Measurements from ENCODE around the gene SELENOW. TPM values are rescaled to one million over a fixed set of nuclear protein-coding genes. Genes with fewer than 3 reads are reported as not detected.
A peak's percentile ranks its signal among the peaks of the same experiment; 100 is the strongest.
"Not testable (repeated sequence)": the region's sequence is repeated elsewhere in the genome, so short reads cannot be mapped to it uniquely, and the experiment has no call there.

SELENOW gene
- total RNA-seq, 4 donors from 2014 or later = 173 to 1,323 (median 512) TPM

DNA sequence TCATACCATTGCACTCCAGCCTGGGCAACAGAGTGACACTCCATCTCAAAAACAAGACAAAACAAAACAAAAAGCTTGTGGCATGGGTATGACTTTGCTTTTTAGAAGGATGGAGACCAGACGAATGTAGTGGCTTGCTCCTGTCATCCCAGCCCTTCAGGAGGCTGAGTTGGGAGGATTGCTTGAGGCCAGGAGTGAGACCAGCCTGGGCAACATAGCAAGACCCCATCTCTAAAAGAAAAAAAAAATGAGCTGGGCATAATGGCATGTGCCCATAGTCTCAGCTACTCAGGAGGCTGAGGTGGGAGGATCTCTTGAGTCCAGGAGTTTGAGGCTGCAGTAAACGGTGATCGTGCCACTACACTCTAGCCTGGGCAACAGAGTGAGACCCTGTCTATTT is 16.4 kb upstream of the SELENOW start:
- DNase-seq = no peak
- no peaks in the 10 kb centered on the region for H3K9me3 ChIP-seq
- no peak overlapping the region for H3K4me3 ChIP-seq
- peak overlapping the region in 1 of 2 donors; percentile 37 for H3K27ac ChIP-seq
- no peaks in the 10 kb centered on the region for H3K27me3 ChIP-seq
- TF ChIP-seq, protein P1, sequence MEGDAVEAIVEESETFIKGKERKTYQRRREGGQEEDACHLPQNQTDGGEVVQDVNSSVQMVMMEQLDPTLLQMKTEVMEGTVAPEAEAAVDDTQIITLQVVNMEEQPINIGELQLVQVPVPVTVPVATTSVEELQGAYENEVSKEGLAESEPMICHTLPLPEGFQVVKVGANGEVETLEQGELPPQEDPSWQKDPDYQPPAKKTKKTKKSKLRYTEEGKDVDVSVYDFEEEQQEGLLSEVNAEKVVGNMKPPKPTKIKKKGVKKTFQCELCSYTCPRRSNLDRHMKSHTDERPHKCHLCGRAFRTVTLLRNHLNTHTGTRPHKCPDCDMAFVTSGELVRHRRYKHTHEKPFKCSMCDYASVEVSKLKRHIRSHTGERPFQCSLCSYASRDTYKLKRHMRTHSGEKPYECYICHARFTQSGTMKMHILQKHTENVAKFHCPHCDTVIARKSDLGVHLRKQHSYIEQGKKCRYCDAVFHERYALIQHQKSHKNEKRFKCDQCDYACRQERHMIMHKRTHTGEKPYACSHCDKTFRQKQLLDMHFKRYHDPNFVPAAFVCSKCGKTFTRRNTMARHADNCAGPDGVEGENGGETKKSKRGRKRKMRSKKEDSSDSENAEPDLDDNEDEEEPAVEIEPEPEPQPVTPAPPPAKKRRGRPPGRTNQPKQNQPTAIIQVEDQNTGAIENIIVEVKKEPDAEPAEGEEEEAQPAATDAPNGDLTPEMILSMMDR (IDR thresholded peaks at IDR 0.05) = no peak
- no peak for TF ChIP-seq POLR2A (IDR thresholded peaks at IDR 0.05)
- intact Hi-C loops (cut with DNase I; ENCODE audit: low total_unique reads) = no loop called here
- H3K36me3 ChIP-seq = no peaks in the 10 kb centered on the region
- H3K4me1 ChIP-seq = no peaks in the 10 kb centered on the region

DNA sequence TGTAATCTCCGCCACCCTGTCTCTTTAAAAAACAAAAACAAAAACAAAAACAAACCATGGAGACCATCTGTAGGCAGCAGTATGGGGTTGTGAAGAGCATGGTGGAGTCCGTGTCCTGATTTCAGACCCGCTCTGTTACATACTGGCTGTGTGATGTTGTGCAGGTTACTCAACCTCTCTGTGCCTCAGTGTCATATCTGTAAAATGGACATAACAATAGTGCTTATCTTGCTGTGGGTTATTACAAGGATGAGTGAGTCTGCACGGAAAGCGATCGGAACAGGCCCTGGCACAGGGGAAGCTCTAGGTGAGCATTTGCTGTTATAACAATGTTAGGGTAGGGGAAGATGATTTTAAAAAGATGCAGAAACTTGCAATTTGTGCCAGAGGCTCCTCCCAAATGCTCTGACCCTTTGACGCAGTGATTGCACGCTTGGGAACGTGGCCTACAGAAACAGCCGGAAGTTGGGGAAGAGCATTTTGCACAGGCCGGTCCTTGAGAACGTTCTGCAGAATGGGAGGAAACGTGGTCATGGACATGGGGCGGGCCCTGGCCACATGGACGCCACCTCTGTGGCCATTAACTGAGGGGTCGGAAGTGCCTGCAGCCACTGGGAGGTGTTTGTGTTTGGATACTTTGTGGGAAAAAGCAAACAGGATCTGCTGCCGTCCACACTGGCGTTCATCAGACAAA is 15.7 kb upstream of the SELENOW start:
- no peaks in the 10 kb centered on the region for H3K27me3 ChIP-seq
- H3K9me3 ChIP-seq = no peaks in the 10 kb centered on the region
- no peaks in the 10 kb centered on the region for H3K4me1 ChIP-seq
- no peak overlapping the region for H3K4me3 ChIP-seq
- peak overlapping the region in 1 of 2 donors; percentile 37 for H3K27ac ChIP-seq
- intact Hi-C loops (cut with DNase I; ENCODE audit: low total_unique reads) = no loop called here
- peak; percentile 54 to 59 for DNase-seq
- TF ChIP-seq, protein P1 (IDR thresholded peaks at IDR 0.05) = no peak
- TF ChIP-seq POLR2A (IDR thresholded peaks at IDR 0.05) = no peak
- H3K36me3 ChIP-seq = no peaks in the 10 kb centered on the region

DNA sequence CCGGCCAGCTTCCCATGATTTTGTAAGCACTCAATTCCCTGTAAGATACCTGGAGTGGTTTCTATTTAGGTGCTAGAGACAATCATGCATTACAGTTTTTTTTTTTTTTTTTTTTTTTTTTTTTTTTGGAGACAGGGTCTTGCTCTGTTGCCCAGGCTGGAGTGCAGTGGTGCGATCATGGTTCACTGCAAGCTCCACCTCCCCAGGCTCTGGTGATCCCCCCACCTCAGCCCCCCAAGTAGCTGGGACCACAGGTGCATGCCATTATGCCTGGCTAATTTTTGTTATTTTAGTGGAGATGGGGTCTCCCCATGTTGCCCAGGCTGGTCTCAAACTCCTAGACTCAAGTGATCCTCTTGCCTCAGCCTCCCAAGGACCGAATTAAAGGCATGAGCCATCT is 13.8 kb upstream of the SELENOW start:
- H3K4me3 ChIP-seq; DNase-seq; H3K4me1 ChIP-seq; H3K27me3 ChIP-seq; H3K9me3 ChIP-seq; intact Hi-C loops (cut with DNase I; ENCODE audit: low total_unique reads); H3K27ac ChIP-seq; H3K36me3 ChIP-seq: not testable (repeated sequence)

DNA sequence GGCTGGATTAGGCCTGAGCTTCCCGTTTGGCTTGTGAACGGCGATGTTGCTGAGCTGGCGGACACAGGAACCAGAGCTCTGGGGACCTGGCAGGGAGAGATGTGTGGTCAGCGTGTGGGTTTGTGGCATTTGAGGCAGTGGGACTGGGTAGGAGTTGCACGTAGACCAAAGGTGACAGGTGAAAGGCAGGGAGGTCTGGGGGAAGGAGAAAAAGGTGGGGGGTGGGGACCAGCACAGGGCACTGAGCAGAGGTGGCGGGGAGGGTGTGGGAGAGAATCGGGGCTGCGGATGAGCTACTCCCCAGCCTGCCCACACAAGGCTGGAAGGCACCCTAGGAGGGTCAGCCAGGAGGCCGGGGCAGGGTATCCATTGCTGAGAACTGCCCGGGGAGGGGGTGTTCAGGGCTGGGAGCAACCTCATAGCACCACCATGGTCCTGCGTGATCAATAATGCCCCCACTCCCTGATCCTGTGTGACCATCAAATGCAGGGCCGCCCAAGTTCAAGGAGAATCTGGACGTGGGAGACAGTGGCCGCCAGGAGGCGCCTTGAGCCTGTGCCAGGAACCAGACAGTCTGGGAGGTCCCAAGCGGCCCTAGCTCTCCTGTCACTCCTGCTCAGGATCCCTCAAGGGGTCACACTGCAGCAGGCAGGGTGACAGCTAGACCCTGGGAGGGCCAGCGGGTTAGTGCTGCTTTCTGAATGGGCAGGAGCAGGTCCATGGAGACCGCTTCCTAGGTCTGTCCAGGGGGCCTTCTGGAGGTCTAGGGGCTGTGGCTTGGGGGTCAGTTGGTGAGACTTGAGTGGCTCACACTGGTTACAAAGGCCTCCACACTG is 12.8 kb upstream of the SELENOW start:
- Histone ChIP-seq H3K27me3 (no peaks in the 10 kb centered on the region), H3K4me3 (no peak overlapping the region), H3K27ac (no peak overlapping the region), H3K4me1 (no peaks in the 10 kb centered on the region), H3K36me3 (no peaks in the 10 kb centered on the region), H3K9me3 (no peaks in the 10 kb centered on the region)
- TF ChIP-seq, protein P1 (IDR thresholded peaks at IDR 0.05) = peak; percentile 71 to 85 (median 75)
- TF ChIP-seq POLR2A (IDR thresholded peaks at IDR 0.05) = no peak
- intact Hi-C loops (cut with DNase I; ENCODE audit: low total_unique reads) = no loop called here
- peak; percentile 65 to 66 for DNase-seq

DNA sequence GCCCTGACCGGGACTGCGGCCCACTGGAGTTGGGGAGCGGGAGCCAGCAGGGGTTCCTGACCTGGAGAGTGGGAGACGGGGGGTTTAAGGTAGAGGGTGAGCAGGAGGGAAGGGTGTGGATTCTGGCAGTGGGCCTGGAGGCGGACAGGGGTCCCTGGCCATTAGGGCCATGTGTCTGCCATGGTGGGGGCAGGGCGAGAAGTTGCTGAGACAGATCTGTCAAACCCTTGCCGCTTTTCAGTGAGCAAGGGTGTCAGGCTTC is 12.2 kb upstream of the SELENOW start:
- no peaks in the 10 kb centered on the region for H3K9me3 ChIP-seq
- H3K27ac ChIP-seq = no peak overlapping the region
- intact Hi-C loops (cut with DNase I; ENCODE audit: low total_unique reads) = no loop called here
- no peaks in the 10 kb centered on the region for H3K27me3 ChIP-seq
- H3K4me1 ChIP-seq = no peaks in the 10 kb centered on the region
- DNase-seq = no peak
- no peak overlapping the region for H3K4me3 ChIP-seq
- H3K36me3 ChIP-seq = no peaks in the 10 kb centered on the region
- TF ChIP-seq, protein P1 (IDR thresholded peaks at IDR 0.05) = no peak
- no peak for TF ChIP-seq POLR2A (IDR thresholded peaks at IDR 0.05)
